Smooth muscle cell (in vitro differentiated cells): ENCODE results near the gene CASZ1. TPM values are rescaled to one million over a fixed set of nuclear protein-coding genes. Genes with fewer than 3 reads are reported as not detected.

ENCODE experiments used
- DNase-seq: peaks from one replicate; lab custom pipeline; 2025; ENCODE audit not compliant: unreplicated experiment; lab: John Stamatoyannopoulos, UW
- H2AFZ ChIP-seq: fragments of 200-600 bp; sonication (generic); 2 replicates; pipeline ENCODE4 v1.6.0; 2016; ENCODE audit warnings: antibody characterized with exemption, low read depth, mild to moderate bottlenecking
- H3F3A ChIP-seq: fragments of 200-600 bp; sonication (generic); 2 replicates; pipeline ENCODE4 v1.6.0; 2017; ENCODE audit warnings: antibody characterized with exemption, low read depth
- H3K27ac ChIP-seq: fragments of 200-600 bp; sonication (generic); 2 replicates; pipeline ENCODE4 v1.5.1; 2016; ENCODE audit warnings: low read depth, mild to moderate bottlenecking
- H3K27me3 ChIP-seq: fragments of 200-600 bp; sonication (generic); 2 replicates; pipeline ENCODE4 v1.6.1; 2016; ENCODE audit warnings: low read depth, mild to moderate bottlenecking
- H3K36me3 ChIP-seq: fragments of 200-600 bp; sonication (generic); 2 replicates; pipeline ENCODE4 v1.5.1; 2016; ENCODE audit warnings: low read depth
- H3K4me1 ChIP-seq: fragments of 200-600 bp; sonication (generic); 2 replicates; pipeline ENCODE4 v1.5.1; 2016; ENCODE audit warnings: low read depth
- H3K4me2 ChIP-seq: fragments of 200-600 bp; sonication (generic); 2 replicates; pipeline ENCODE4 v1.6.0; 2016; ENCODE audit warnings: mild to moderate bottlenecking
- H3K4me3 ChIP-seq: fragments of 200-600 bp; sonication (generic); 2 replicates; pipeline ENCODE4 v1.5.1; 2016; ENCODE audit warnings: mild to moderate bottlenecking
- H3K79me2 ChIP-seq: fragments of 200-600 bp; sonication (generic); 2 replicates; pipeline ENCODE4 v1.6.0; 2016; ENCODE audit warnings: low read depth, mild to moderate bottlenecking
- H3K9ac ChIP-seq: fragments of 200-600 bp; sonication (generic); 2 replicates; pipeline ENCODE4 v1.6.0; 2016; ENCODE audit warnings: low read depth
- H3K9me3 ChIP-seq: fragments of 200-600 bp; sonication (generic); replicated peaks from 2 replicates; pipeline ENCODE4 v1.5.1; 2016; ENCODE audit warnings: low read depth
- H4K20me1 ChIP-seq: fragments of 200-600 bp; sonication (generic); 2 replicates; pipeline ENCODE4 v1.6.0; 2016; ENCODE audit warnings: low read depth
- CTCF ChIP-seq: fragments of 200-600 bp; sonication (generic); IDR thresholded peaks from 2 replicates; pipeline ENCODE4 v1.5.1; 2017; ENCODE audit warnings: borderline replicate concordance, mild to moderate bottlenecking, antibody characterized with exemption; ENCODE audit not compliant: insufficient read depth, poor library complexity, severe bottlenecking
- WGBS: methylation state at CpG from one replicate; pipeline ENCODE4 v1.1.7; 2016; ENCODE audit warnings: low lambda C conversion rate; 5-methylcytosine and 5-hydroxymethylcytosine counted together
- polyA plus RNA-seq: library from polyadenylated mRNA; unstranded; fragments of >200 nt; fragmentation: Nextera tagmentation; extraction: Ambion mirVana; gene quantifications from 2 replicates; pipeline ENCODE4 v1.2.1, GENCODE V29; 2016
- total RNA-seq: library from RNA; depleted of rRNA; stranded (reverse); fragments of >200 nt; gene quantifications from 2 replicates; pipeline ENCODE4 v1.2.3, GENCODE V29; 2014

The CASZ1 gene
- total and polyA plus RNA-seq, 2 experiments from 2014 or later = 0.70 to 1.9 TPM

GRCh38 chr1:10734962-10735544 lies 61.4 kb downstream of the CASZ1 start:
- Histone ChIP-seq H3K4me1 (peaks cover 21% of the 10 kb centered on the region), H3K36me3 (no peaks in the 10 kb centered on the region), H2AFZ (no peak overlapping the region), H3K27me3 (no peaks in the 10 kb centered on the region), H3K27ac (no peak overlapping the region), H4K20me1 (no peaks in the 10 kb centered on the region), H3K9ac (no peak overlapping the region), H3K79me2 (no peaks in the 10 kb centered on the region), H3F3A (peaks cover 6% of the 10 kb centered on the region), H3K4me2 (no peak overlapping the region), H3K4me3 (no peak overlapping the region), H3K9me3 (no peaks in the 10 kb centered on the region)
- TF ChIP-seq CTCF = no peak
- DNase-seq = no peak
- WGBS = 75% methylated on average over 24 of the region's 24 CpGs

GRCh38 chr1:10734375-10734774 lies 62.1 kb downstream of the CASZ1 start:
- Histone ChIP-seq H4K20me1 (no peaks in the 10 kb centered on the region), H3K79me2 (no peaks in the 10 kb centered on the region), H3K9ac (no peak overlapping the region), H2AFZ (no peak overlapping the region), H3F3A (peaks cover 6% of the 10 kb centered on the region), H3K4me2 (no peak overlapping the region), H3K27ac (no peak overlapping the region), H3K9me3 (no peaks in the 10 kb centered on the region), H3K36me3 (no peaks in the 10 kb centered on the region), H3K4me3 (no peak overlapping the region), H3K4me1 (peaks cover 21% of the 10 kb centered on the region), H3K27me3 (no peaks in the 10 kb centered on the region)
- DNase-seq = no peak
- WGBS = 71% methylated on average over 6 of the region's 6 CpGs
- TF ChIP-seq CTCF = no peak

- H3K9ac ChIP-seq = no peak overlapping the region
- 84% methylated on average over 11 of the region's 11 CpGs for WGBS
- H3K4me1 ChIP-seq = peaks cover 21% of the 10 kb centered on the region
Observed at GRCh38 chr1:10733474-10734366, 62.7 kb downstream of the CASZ1 start.

More at GRCh38 chr1:10733474-10734366, 62.7 kb downstream of the CASZ1 start:
- TF ChIP-seq CTCF = no peak
- H3K36me3 ChIP-seq = no peaks in the 10 kb centered on the region
- H2AFZ ChIP-seq = no peak overlapping the region
- H3K9me3 ChIP-seq = no peaks in the 10 kb centered on the region
- no peaks in the 10 kb centered on the region for H3K79me2 ChIP-seq
- H3K27me3 ChIP-seq = no peaks in the 10 kb centered on the region
- H3K4me2 ChIP-seq = no peak overlapping the region
- no peak for DNase-seq
- no peak overlapping the region for H3K27ac ChIP-seq
- H3F3A ChIP-seq = peaks cover 6% of the 10 kb centered on the region
- no peak overlapping the region for H3K4me3 ChIP-seq
- no peaks in the 10 kb centered on the region for H4K20me1 ChIP-seq
